Suppressor macrophage treated with lipopolysaccharide for 1 hour (primary cell): Measurements from ENCODE around the gene PITPNM3.

ENCODE experiments used
- DNase-seq, 3 donors: peaks; one replicate each; pipeline ENCODE4 v3.0.0-alpha.2; 2020 to 2022

The PITPNM3 gene

DNA sequence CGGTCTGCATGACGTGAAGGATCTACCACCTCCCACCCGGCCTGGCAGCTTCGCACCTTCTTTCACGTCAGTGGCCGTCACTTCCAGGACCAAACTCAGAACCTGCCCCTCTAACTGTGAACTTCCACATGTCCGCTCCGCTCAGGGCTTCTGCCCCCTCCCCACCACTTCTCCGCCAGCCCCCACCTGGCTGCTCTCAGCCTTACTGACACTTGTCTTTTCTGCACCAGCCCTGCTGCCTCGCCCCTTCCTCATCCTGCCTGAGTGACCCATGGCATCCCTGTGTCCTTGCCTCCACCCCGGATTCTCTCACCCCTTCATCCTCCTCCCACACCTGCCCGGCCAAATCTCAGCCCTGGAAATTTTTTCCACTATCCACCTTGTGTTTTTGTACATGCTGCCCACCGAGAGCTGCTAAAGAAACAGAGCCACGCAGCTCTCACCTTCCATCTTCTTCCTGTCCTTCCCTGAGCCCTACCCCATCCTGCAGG is 97.8 kb downstream of the PITPNM3 start:
- DNase-seq = no peak

DNA sequence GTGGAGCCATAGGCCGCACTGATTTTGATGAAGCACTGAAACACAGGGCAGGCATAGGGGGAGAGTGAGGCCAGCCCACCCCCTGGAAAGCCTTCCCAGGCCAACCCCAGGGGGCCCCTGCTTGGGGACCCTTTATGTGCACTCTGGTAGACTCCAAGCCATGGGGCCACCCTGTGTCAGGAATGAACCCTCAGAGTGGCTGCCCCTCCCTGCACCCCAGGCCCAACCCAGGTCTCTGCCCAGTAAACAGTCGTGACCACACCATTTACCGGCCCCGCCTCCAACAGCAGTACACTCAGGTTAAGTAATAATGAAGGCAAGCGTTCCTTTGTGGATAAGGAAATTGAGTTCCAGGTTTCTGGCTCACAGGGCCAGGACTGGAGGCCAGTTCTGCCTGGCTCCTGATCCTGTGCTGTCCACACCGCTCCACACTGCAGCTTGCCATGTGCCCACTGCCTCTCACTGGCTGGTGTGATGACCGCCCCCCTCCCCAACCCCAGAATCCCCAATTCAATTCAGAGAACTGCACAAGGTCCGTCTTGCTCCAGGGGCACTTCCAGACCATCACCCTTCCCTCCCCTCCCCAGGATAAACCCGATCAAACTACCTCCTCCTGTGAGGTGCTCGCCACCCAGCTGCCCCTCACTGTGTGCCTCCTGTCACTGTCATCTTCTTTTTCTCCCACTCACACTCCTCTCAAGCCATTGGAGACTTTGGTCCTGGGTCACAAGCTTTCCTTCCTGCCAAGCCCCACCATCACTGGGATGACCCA is 98.5 kb downstream of the PITPNM3 start:
- DNase-seq = no peak

DNA sequence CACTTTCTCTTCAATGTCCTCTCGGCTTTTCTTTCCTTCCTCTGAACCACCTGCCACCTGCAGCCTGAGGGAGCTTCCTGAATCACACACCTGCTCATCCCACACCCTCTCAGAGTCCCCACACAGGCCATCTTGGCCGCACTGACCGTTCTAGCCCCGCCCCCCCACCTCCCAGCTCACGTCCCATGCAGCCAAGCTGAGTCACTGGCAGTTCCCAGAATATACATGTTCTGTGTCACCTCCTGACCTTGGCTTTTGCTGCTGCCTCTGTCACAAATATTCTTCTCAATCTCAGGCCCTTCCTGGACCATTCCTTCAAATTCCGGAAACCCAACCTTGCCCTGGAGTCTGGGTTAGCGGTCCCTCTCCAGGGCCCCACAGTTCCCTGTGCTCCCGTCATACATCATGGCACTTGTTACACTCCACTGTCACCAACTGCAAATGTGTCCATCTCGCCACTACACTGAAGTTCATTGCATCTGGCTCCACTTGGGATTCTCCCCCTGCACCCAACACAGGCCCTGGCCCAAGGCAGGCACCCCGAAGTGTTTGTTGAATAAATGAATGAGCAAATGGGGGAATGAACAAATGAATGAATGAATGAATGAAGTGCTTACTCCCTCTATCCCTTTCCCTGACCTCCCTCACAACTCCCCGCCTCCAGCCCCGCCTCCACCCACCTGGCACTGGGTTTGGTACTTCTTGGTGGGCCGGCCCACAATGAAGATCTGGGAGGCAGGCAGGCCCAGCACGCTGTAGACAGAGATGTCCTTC is 99.3 kb downstream of the PITPNM3 start:
- DNase-seq = peak; percentile 63 to 78 (median 63)

DNA sequence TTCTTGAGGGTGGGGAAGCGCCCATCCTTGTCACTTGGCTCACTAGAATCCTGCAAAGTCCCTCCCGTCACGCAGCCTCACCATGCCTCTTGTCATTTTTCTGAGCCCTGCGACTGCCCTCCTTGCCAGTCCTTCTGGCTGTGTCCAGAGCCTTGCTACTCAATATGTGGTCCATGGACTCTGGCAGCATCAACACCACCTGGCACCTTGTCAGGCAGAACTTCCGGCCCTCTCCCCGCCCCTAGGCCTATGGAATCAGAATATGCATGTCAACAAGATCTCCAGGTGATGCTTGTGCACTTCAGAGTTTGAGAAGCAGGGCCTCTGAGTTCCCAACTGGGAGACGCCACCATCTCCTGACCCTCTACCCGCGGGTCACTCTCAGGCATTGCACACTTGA is 100.0 kb downstream of the PITPNM3 start:
- DNase-seq = no peak

DNA sequence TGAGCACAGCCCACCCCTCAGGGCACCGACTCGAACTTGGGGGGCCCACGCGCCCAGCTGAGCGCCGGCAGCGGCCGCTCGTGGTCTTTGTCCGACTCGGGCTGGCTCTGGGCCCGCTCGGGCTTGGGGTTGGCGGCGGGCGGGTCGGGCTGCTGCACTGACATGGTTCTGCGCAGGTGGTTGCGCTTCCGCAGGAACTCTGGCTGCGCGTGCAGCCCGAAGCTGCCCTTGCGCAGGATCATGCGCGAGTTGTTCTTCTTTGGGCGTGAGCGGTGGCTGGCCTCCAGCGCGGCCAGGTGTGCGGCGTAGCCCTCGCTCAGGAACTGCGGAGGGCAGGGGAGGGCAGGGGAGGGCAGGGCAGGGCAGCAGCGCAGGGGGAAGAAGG is 101.0 kb downstream of the PITPNM3 start:
- DNase-seq = peak in 2 of 3 donors; percentile 21 to 32

DNA sequence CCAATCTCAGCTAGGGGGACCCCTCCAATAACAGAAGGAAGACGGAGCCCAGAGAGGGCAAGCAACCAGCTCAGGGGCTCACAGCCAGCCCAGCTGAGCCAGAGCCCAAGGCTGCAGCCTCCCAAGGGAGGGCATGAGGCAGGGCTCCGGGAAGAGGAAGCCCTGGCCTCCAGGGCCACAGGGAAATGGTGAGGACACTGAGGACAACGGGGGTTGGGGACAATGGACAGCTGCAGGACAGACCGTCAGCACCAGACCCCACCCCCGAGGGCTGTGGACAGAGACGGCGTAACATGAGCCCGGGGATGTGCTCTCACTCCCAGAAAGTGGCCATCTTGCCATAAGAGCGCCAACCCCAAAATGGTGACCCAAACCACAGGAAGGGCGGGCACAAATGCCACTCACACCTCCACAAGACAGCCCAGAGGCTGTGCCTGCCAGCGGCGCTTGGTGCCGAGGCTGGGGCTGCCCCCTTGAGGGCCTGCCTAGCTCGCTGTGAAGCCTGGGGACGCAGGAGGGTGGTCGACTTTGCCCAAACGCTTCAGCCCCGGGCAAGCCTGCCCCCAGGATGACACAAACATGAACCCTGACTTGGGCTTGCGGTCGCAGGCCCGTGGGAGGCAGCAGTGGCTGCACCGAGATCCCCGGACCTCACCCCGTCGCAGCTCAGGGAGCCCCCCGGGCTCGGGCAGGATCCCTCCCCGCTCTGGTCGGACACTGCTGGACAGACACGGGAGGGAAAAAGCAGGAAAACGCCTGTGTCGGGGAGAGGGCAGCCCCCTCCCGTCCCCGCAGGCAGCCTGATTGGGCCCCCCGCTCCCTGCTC is 101.6 kb downstream of the PITPNM3 start:
- no peak for DNase-seq

DNA sequence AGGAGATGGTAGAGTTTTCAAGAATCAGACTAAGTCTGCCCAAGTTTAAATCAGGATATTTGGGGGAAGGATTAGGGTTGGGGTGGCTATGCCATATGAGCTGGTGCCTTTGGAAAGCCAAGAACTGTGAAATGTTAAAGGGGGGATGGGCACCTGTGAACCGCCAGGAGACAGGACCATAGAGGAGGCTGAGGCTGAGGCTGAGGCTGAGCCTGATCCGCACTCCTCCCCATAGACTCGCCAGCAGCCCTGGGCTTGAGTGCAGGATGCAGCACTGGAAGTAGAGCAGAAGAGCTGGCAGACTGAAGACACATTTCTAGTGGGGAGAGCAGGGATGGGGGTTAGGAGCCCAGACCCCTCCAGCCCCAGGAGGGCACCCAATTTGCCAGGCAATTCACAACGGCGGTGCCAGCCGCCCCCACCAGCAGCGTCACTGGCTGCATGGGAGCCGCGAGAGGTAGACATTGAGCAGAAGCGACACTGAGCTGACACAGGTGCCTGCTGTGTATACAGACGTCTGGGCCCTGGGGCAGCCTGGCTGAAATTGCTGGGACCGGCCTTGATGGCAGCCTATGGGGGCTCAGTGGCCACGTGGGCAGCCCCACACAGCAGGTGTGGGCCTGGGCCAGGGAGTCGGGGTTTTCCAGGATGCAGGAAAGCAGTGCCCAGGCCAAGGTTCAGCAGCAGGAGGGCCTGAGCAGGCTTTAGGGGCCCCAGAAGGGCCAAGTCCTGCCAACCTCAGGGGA is 102.9 kb downstream of the PITPNM3 start:
- no peak for DNase-seq

DNA sequence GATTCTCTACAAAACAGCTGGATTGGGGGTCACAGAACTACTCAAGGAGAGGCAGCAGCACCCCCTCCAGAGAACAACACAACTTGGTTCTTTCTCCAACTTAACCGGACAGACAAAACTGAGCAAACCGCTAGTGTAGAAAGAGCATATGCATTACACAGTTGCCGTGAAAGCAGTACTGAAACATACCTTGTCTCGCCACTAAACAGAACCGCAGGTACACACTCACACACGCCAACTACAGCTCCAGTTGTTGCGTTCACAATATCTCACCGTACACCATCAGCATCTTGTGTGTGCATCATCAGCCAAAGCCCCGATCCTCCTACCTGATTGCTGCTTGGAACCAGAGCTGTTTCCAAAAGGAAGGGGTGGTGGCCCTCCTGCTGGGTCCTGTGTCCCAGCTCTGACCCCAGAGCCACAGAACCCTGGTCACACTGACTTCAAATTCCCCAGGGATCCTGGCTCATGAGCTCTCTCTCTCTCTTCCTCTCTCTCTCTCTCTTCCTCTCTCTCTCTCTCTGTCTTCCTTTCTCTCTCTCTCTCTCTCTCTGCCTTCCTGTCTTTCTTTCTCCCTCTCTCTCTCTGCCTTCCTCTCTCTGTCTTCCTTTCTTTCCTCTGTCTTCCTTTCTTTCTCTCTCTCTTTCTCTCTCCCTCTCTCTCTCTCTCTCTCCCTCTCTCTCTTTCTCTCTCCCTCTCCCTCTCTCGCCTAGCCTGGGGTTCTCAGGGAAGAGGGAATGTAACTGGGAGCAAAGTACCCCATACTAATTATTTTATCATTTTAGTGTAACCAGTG is 103.7 kb downstream of the PITPNM3 start:
- DNase-seq = no peak

DNA sequence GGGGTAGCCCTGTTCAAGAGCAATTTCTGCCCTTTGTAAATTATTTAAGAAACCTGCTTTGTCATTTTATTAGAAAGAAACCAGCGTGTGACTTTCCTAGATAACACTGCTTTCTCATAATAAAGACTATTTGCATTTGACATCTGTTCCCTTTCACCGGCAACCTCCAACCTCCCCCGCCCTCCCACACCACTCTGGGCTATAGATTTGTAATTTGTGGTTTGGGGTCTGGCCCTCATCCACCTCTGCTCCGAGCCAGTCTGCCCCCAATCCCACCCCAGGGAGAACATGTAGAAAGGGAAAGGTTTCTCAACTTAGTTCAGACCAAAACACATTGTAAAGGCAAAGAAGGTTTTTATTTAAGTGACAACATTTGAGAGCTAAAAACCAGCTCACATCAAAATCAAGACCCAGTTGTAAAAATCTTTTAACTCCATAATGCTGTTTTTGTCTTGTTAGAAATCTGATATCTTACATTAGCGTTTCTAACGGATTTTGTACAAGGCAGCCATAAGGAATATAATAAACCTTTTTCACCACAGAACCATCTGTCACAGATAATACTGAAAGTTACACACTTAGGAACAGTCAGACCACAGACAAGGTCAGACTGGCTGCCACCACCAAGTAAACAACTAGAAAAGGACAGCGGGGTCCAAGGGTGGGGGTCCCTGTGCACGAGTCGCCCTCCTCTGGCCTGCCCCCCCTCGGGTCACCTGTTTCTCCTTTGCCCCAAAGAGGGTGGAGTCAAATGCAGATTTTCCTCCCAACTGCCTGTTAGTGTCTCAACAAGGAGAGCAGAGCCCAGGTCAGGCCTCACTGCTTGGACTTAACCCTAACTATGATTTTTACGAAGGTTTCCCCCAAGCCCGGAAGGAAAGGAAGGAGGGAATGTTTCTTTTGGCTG is 105.2 kb downstream of the PITPNM3 start:
- no peak for DNase-seq

DNA sequence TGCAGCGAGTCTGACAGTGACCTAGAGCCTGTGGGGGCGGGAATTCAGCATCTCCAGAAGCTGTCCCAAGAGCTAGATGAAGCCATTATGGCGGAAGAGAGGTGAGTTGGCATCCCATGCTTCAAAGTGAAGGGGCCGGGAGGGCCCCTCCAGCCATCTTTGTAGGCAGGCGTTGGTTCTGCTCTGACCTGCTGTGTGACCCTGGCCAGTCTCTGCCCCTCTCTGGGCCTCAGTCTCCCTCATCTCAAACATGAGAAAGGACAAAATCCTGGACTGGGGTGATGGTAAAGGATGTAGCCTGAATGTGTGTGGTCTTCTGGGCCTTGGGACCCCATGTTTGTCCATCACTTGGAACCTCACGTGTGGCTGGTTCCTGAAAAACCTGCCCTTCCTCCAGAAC is 107.0 kb downstream of the PITPNM3 start:
- DNase-seq = no peak

DNA sequence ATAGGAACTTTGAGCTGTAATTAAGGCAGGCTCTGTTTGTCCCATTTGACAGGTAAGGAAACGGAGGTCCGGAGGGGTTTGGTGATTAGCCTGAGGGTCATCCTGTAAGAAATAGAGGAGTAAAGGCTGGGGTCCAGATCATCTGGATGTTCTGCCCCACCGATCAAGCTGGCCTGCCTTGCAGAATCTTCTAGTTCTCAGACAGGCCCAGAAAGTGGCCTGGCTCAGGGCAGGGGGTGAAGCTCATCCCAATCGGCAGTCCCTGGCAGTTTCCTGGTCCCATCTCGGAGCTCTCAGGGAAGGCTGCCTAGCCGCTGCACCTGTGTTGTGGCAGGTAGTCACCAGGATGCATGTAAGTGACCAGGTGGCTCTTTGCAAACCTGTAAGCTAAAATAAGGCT is 107.9 kb downstream of the PITPNM3 start:
- no peak for DNase-seq

DNA sequence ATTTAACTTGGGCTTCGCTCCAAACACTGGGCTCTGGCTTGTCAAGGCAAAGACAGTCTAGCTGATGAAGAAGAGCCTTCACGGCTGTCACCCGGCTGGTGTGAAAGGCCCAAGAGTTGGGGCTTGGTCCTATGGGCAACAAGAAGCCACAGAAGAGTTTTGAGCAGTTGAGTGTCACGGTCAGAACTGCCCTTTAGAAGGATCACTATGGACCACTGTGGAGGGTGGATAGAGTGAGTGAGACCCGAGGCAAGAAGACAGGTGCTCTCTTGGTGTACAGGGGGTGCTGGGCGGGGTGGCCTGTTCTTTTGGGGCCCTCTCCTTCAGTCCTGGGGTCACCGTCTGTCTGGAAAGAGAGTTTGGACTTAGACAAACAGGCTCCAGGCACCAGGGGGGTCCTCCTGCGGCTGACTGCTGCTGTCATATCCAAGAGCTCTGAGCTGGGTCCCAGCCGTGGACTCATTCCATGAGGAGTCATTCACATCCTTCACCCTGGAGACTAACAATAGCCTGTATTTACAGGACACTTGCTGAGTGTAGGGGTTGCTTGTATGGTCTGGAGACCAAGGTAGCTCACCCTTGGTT is 109.7 kb downstream of the PITPNM3 start:
- no peak for DNase-seq

DNA sequence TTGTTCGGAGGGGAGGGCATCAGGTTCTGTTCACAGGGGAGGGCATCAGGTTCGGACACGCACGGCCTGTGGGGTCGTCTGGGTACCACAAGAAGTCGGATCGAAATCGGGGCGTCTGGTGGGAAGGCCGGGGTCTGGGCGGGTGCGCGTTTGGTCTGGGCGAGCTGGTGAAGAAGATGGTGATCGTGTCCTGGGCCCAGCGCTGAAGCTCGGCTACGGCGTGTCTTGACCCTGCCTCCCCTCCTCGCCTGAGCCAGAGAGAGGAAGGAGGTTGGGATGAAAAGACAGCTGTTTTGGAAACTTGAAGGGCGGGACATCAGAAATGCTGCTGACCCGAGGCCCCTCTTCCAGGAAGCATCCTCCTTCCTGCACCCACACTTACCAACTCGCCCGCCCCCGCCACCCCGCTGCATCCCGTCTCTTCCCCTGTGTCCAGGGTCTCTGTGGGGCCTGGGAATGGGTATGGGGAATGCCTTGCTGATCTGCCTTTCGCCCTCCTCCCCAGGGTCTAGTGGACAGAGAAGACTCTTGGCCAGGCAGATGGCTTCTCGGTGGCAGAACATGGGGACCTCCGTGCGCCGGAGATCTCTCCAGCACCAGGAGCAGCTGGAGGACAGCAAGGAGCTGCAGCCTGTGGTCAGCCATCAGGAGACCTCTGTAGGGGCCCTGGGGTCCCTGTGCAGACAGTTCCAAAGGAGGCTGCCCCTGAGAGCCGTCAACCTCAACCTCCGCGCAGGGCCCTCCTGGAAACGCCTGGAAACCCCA is 111.6 kb downstream of the PITPNM3 start:
- no peak for DNase-seq

DNA sequence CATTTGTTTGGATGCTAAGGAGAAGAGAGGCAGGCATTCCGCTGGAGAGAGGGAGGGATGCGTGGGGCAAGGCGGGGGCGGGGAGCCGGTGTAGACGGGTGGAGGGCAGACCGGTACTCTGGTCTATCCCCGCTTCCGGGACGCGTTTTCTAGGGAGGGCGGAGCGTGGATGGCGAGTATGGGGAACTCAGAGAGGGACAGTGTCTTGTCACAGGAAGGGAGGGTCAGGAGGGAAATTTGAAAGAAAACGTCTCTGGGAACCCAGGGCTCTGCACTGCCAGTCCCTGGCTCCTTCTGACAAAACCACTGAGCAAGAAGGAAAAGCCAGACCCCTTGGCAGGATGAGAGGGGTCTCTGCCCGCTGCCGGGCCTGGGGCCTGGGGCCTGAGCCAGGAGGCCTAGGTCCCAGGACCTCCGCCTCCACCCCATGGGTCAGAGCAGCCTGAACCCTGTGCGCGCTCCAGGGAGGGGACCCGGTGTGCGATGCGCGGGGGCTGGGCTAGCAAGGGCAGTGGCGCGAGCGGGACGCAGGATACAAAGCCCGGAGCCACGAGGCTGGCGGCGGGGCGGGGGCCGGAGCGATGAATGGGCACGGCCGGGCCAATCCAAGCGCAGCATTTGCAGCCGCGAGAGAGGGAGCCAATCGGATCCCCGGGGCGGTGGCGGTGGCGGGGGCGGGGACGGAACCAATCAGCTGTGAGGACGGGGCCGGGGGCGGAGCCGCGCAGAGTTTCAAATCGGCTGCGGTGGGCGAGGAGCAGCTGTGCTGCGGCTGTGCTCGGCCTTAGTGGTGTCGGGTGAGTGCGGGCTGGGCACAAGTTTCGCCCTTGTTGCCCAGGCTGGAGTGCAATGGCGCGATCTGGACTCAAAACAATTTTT is 112.4 kb downstream of the PITPNM3 start, which contains the start of gene PIMREG:
Gene PIMREG (plus strand): TSS at position 764 of the 879 bp plus-strand sequence. CDS start 656 bp downstream, outside the sequence.
- DNase-seq = peak; percentile 92 to 98 (median 97)

DNA sequence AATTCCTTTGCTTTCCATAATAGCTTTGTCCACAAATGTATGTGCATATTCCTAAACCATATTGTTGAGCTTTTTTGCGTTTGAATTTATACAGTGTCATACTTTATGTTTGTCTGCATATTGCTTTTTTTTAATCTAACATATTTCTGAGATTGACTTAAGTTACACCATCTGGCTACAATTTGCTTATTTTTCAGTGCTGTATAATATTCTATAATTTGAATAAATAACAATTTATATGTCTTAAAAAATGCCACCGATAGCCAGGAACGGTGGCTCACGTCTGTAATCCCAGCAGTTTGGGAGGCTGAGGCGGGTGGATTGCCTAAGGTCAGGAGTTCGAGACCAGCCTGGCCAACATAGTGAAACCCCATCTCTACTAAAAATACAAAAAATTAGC is 113.6 kb downstream of the PITPNM3 start:
- no peak for DNase-seq

DNA sequence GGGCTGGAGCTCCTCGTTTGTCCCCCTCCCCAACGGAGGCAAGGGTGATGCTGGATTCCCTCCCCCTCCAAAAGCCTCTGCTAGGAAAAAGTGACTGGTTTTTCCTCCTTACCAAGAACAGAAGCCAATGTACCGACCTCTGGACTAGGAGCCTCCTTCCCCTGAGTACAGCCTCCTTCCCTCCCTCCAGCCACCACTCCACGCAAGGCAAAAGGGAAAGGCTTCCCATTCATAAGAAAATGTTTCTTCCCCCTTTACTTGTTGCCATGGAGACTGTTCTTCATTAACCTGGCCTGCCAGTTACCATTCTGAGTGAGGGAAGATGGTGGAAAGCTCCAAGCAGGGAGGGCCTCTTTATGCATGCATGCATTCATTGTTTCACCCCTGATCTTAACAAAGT is 116.4 kb downstream of the PITPNM3 start:
- DNase-seq = no peak

DNA sequence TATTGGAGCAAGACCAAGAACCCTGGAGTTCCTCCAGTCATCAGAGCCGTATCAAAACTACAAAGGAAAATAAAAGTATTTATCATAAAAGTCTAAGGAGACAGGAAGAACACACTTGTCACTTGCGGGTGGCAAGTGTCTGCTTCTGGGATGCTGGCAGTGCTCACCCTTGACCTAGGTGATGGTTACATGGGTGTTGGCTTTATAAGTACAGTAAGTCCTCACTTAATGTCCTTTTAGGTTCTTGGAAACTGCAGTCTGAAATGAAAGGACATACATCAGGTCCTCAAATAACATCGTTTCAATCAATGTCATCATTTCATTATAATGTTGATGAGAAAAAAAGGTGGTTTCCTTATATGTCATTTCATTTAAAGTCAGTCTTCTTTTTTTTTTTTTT is 118.4 kb downstream of the PITPNM3 start:
- DNase-seq = no peak

DNA sequence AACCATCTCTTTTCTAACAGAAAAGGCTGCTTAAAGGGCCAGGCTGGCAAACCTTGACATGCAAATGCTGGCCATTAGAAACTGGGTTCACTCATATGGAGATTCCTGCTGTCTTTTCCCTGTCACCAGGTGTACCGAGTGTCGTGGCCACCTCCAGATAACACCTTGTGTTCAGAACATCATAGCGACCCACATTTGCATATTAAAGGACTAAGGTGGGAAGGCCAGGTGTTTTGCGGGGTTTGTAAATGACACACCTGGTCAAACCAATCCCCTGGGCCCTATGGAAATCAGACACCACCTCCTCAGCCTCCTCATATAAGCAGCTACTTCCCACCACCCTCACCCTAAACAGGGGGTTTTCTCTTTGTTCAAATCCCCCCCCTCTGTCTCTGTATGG is 118.9 kb downstream of the PITPNM3 start:
- no peak for DNase-seq
